IMR-90 (cell line): ENCODE results near the gene CARS2. TPM values are rescaled to one million over a fixed set of nuclear protein-coding genes. Genes with fewer than 3 reads are reported as not detected.

Source experiments
- ATAC-seq: fragments of 200-7000 bp; cut with Tn5 transposase; 2 replicates; pipeline ENCODE4 v1.9.1; 2020; ENCODE audit warnings: low read depth, mild to moderate bottlenecking, moderate library complexity
- BruUV-seq: library from RNA; stranded (reverse); fragments of 400-500 nt; replicated peaks from 2 replicates; lab custom pipeline; 2021; lab: Mats Ljungman, UMichigan
- CTCF ChIA-PET: fragments of 300-600 bp; formaldehyde crosslinking; extraction: SDS; loops from one replicate; lab custom pipeline; 2021; ENCODE audit warnings: antibody characterized with exemption; lab: Yijun Ruan, JAX
- POLR2A ChIA-PET: fragments of 300-600 bp; sonication (Branson Sonifier 250); formaldehyde crosslinking; loops from one replicate; lab custom pipeline; 2022; ENCODE audit warnings: antibody characterized with exemption; ENCODE audit not compliant: unreplicated experiment; lab: Charles Lee
- DNase-seq: peaks from one replicate; pipeline ENCODE4 v3.0.0; 2013
- H2AFZ ChIP-seq: replicated peaks from 2 replicates; pipeline ENCODE3; 2013; ENCODE audit warnings: low read length, mild to moderate bottlenecking; ENCODE audit not compliant: poor library complexity
- H2AK5ac ChIP-seq: 2 replicates; pipeline ENCODE4 v1.6.1; 2013; ENCODE audit warnings: low read depth, low read length, inconsistent platforms
- H2AK9ac ChIP-seq: replicated peaks from 2 replicates; pipeline ENCODE3; 2013; ENCODE audit warnings: mild to moderate bottlenecking, low read depth, low read length, moderate library complexity; ENCODE audit not compliant: poor library complexity
- H2BK120ac ChIP-seq: 2 replicates; pipeline ENCODE4 v1.6.1; 2013; ENCODE audit warnings: low read depth, low read length, inconsistent platforms
- H2BK15ac ChIP-seq: 3 replicates; pipeline ENCODE4 v1.6.1; 2013; ENCODE audit warnings: low read depth, low read length, inconsistent platforms
- H2BK20ac ChIP-seq: 2 replicates; pipeline ENCODE4 v1.6.1; 2013; ENCODE audit warnings: low read depth, mild to moderate bottlenecking, inconsistent platforms, low read length, moderate library complexity
- H2BK5ac ChIP-seq: 2 replicates; pipeline ENCODE4 v1.6.1; 2013; ENCODE audit warnings: mild to moderate bottlenecking, low read depth, low read length, inconsistent platforms; ENCODE audit not compliant: poor library complexity, severe bottlenecking
- H3K14ac ChIP-seq: replicated peaks from 2 replicates; pipeline ENCODE4 v1.6.1; 2013; ENCODE audit warnings: low read depth, low read length, inconsistent platforms
- H3K18ac ChIP-seq: 2 replicates; pipeline ENCODE4 v1.6.1; 2013; ENCODE audit warnings: low read depth, low read length, control low read depth
- H3K23ac ChIP-seq: 2 replicates; pipeline ENCODE4 v1.6.1; 2013; ENCODE audit warnings: low read depth, low read length, inconsistent platforms
- H3K27ac ChIP-seq: 2 replicates; pipeline ENCODE4 v1.5.1; 2013; ENCODE audit warnings: mild to moderate bottlenecking, control low read depth, low read length; ENCODE audit not compliant: insufficient read depth
- H3K27me3 ChIP-seq: 2 replicates; pipeline ENCODE4 v1.6.1; 2013; ENCODE audit warnings: low read length; ENCODE audit not compliant: control insufficient read depth, insufficient read depth
- H3K36me3 ChIP-seq: 2 replicates; pipeline ENCODE4 v1.6.1; 2013; ENCODE audit warnings: low read length, mixed read lengths; ENCODE audit not compliant: control insufficient read depth, insufficient read depth
- H3K4ac ChIP-seq: 2 replicates; pipeline ENCODE4 v1.6.1; 2013; ENCODE audit warnings: low read depth, low read length, inconsistent platforms
- H3K4me1 ChIP-seq: 2 replicates; pipeline ENCODE4 v1.6.1; 2013; ENCODE audit warnings: low read length, mixed read lengths; ENCODE audit not compliant: control insufficient read depth, insufficient read depth
- H3K4me2 ChIP-seq: 2 replicates; pipeline ENCODE4 v1.6.1; 2013; ENCODE audit warnings: low read depth, mild to moderate bottlenecking, control low read depth, low read length, moderate library complexity
- H3K4me3 ChIP-seq: 2 replicates; pipeline ENCODE4 v1.5.1; 2013; ENCODE audit warnings: low read depth, mild to moderate bottlenecking, control low read depth, low read length, moderate library complexity; ENCODE audit not compliant: insufficient read depth
- H3K56ac ChIP-seq: 2 replicates; pipeline ENCODE4 v1.6.1; 2013; ENCODE audit warnings: low read length, inconsistent platforms; ENCODE audit not compliant: insufficient read depth; ENCODE audit errors: extremely low read depth
- H3K79me1 ChIP-seq, 2 experiments: 2 replicates each; pipeline ENCODE4 v1.6.1; 2013; ENCODE audit warnings: low read length in 2 of 2, inconsistent platforms in 1 of 2, low read depth in 1 of 2
- H3K9ac ChIP-seq: 2 replicates; pipeline ENCODE4 v1.6.1; 2013; ENCODE audit warnings: low read depth, low read length, control low read depth
- H3K9me1 ChIP-seq: 2 replicates; pipeline ENCODE4 v1.6.1; 2013; ENCODE audit warnings: low read length, inconsistent platforms; ENCODE audit not compliant: insufficient read depth
- H3K9me3 ChIP-seq: 2 replicates; pipeline ENCODE4 v1.6.1; 2013; ENCODE audit warnings: low read length; ENCODE audit not compliant: control insufficient read depth, insufficient read depth
- H4K20me1 ChIP-seq: 2 replicates; pipeline ENCODE4 v1.6.1; 2013; ENCODE audit warnings: low read length, inconsistent platforms; ENCODE audit not compliant: insufficient read depth
- H4K5ac ChIP-seq: 2 replicates; pipeline ENCODE4 v1.6.1; 2013; ENCODE audit warnings: mild to moderate bottlenecking, low read depth, low read length, control low read depth
- H4K8ac ChIP-seq, 2 experiments: 2 replicates each; pipeline ENCODE4 v1.6.1; 2013; ENCODE audit warnings: low read depth in 2 of 2, low read length in 2 of 2, control low read depth in 1 of 2, inconsistent platforms in 1 of 2
- H4K91ac ChIP-seq: 2 replicates; pipeline ENCODE4 v1.6.1; 2013; ENCODE audit warnings: low read depth, low read length, inconsistent platforms; ENCODE audit not compliant: insufficient read depth
- RCOR1 ChIP-seq: IDR thresholded peaks from 2 replicates; pipeline ENCODE4 v1.6.1; 2012; ENCODE audit warnings: mild to moderate bottlenecking, low read length, improper control_type of control experiment; ENCODE audit not compliant: insufficient replicate concordance
- SMC3 ChIP-seq: fragments of 150-350 bp; IDR thresholded peaks from 2 replicates; pipeline ENCODE4 v1.6.1; 2016; ENCODE audit warnings: low read depth, mild to moderate bottlenecking, antibody characterized with exemption, low read length, moderate library complexity
- WGBS, 2 experiments: methylation state at CpG; one replicate each; pipeline versions ENCODE4 v1.1.5 to v1.1.7; 2013; ENCODE audit warnings: missing lambda C conversion rate in 2 of 2; ENCODE audit not compliant: insufficient read length in 1 of 2; ENCODE audit errors: extremely low coverage in 2 of 2; 5-methylcytosine and 5-hydroxymethylcytosine counted together
- dilution Hi-C: fragments of 300-500 bp; cut with HindIII; formaldehyde crosslinking; loops from one replicate; pipeline ENCODE4 v1.14.3; 2018; ENCODE audit warnings: low sequenced_read_pairs; ENCODE audit not compliant: unreplicated experiment
- in situ Hi-C: fragments of 300-500 bp; cut with MboI; formaldehyde crosslinking; loops from 3 replicates; pipeline ENCODE4 v1.14.3; 2019; ENCODE audit warnings: low sequenced_read_pairs, inconsistent platforms, mixed read lengths
- intact Hi-C: fragments of 100-400 bp; cut with micrococcal nuclease; formaldehyde crosslinking; loops from 2 replicates; pipeline ENCODE4 v1.10.0; 2022
- polyA plus RNA-seq, 3 experiments: library from polyadenylated mRNA; depleted of rRNA; stranded (reverse); fragments of >200 nt; gene quantifications; 2 replicates each; pipeline ENCODE4 v1.2.3, GENCODE V29; 2012; ENCODE audit warnings: low replicate concordance in 1 of 3
- total RNA-seq: library from RNA; depleted of rRNA; stranded (reverse); fragments of >200 nt; gene quantifications from 2 replicates; pipeline ENCODE4 v1.2.3, GENCODE V29; 2012
- TF ChIP-seq, protein P1 (sequence below): fragments of 150-350 bp; IDR thresholded peaks from 2 replicates; pipeline ENCODE4 v1.6.1; 2016; ENCODE audit warnings: low read depth, mild to moderate bottlenecking, low read length, moderate library complexity, borderline replicate concordance

The CARS2 gene
- total and polyA plus RNA-seq, 2 of the 4 experiments (the other 2 are of a cell fraction): 76.2 to 76.4 TPM

DNA sequence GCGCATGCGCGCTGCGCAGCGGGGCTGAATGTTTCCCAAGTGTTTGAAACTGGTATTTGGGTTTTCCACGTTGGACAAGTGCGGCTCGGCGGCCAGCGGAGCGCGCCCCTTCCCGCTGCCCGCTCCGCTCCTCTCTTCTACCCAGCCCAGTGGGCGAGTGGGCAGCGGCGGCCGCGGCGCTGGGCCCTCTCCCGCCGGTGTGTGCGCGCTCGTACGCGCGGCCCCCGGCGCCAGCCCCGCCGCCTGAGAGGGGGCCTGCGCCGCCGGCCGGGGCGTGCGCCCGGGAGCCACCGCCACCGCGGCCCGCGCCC lies 7.7 kb upstream of the CARS2 start, which contains the start of gene ING1:
TSS of gene ING1 (plus strand) at position 59 of the 311 bp plus-strand sequence. CDS start 450 bp downstream, outside the sequence.
- dilution Hi-C loops (no loop called here), intact Hi-C loops (loop anchor here (2.0 kb wide), 1 partner anchor 97 kb away; no protein-coding TSS in a partner anchor), in situ Hi-C loops (no loop called here)
- no peak within 1 kb of the TSS for H2BK20ac ChIP-seq
- no peaks in the 10 kb centered on the region for H3K27me3 ChIP-seq
- peak within 1 kb of the TSS; percentile 84 for H3K23ac ChIP-seq
- peak within 1 kb of the TSS; percentile 26 to 93 for H4K8ac ChIP-seq
- H4K5ac ChIP-seq: peak within 1 kb of the TSS; percentile 31
- H2BK15ac ChIP-seq: no peak within 1 kb of the TSS; the same call in 2 of the 3 replicates
- H3K56ac ChIP-seq: peak within 1 kb of the TSS; percentile 83
- peak within 1 kb of the TSS; percentile 89 for H2BK5ac ChIP-seq
- H2AFZ ChIP-seq: peak within 1 kb of the TSS; percentile 94
- peak within 1 kb of the TSS; percentile 31; the same call in 1 of the 2 replicates for H2BK120ac ChIP-seq
- no peaks in the 10 kb centered on the region; the same call in 1 of the 2 replicates for H3K9me1 ChIP-seq
- peak within 1 kb of the TSS; percentile 69 for H4K91ac ChIP-seq
- ChIA-PET POLR2A (no interaction called here), CTCF (no interaction called here)
- peak within 1 kb of the TSS; percentile 99 for H2AK9ac ChIP-seq
- peak within 1 kb of the TSS; percentile 89 for H3K27ac ChIP-seq
- TF ChIP-seq RCOR1: no peak
- no peak for TF ChIP-seq SMC3
- TF ChIP-seq, protein P1, sequence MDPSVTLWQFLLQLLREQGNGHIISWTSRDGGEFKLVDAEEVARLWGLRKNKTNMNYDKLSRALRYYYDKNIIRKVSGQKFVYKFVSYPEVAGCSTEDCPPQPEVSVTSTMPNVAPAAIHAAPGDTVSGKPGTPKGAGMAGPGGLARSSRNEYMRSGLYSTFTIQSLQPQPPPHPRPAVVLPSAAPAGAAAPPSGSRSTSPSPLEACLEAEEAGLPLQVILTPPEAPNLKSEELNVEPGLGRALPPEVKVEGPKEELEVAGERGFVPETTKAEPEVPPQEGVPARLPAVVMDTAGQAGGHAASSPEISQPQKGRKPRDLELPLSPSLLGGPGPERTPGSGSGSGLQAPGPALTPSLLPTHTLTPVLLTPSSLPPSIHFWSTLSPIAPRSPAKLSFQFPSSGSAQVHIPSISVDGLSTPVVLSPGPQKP: no peak
- peaks cover 6 to 30% of the 10 kb centered on the region in 2 experiments; a peak in 3 of 4 replicates for H3K79me1 ChIP-seq
- no peaks in the 10 kb centered on the region; the same call in 1 of the 2 replicates for H3K4me1 ChIP-seq
- peak within 1 kb of the TSS; percentile 71 for H3K4me2 ChIP-seq
- H3K36me3 ChIP-seq: no peaks in the 10 kb centered on the region
- no CpG with 5 or more reads among the region's 45 CpGs for WGBS, 2 experiments
- H3K4me3 ChIP-seq: peak within 1 kb of the TSS; percentile 98
- H3K18ac ChIP-seq: peak within 1 kb of the TSS; percentile 63
- ATAC-seq (no peak), DNase-seq (no peak)
- BruUV-seq: no TSS peak
- peak within 1 kb of the TSS; percentile 88 for H2AK5ac ChIP-seq
- peak within 1 kb of the TSS; percentile 87 for H3K9ac ChIP-seq
- peak within 1 kb of the TSS; percentile 84 for H3K14ac ChIP-seq
- H4K20me1 ChIP-seq: peaks cover 30% of the 10 kb centered on the region
- H3K9me3 ChIP-seq: no peaks in the 10 kb centered on the region
- H3K4ac ChIP-seq: peak within 1 kb of the TSS; percentile 86
